ENCODE measurements around the gene HEBP2. TPM values are rescaled to one million over a fixed set of nuclear protein-coding genes. Genes with fewer than 3 reads are reported as not detected.

Gene HEBP2
- total and polyA plus RNA-seq, 2 of the 13 experiments (the other 11 are each of a cell fraction or from before 2014, with no cell fraction given): 16.0 to 72.8 TPM

GRCh38 chr6:138403801-138404665 is at the start of gene HEBP2 (continued):
- TF ChIP-seq ZNF576 (CRISPR knock-in tag; IDR thresholded peaks at IDR 0.05) (peak; percentile 95), NFE2L1 (CRISPR knock-in tag; IDR thresholded peaks at IDR 0.05; ENCODE audit: borderline replicate concordance) (no peak), NFRKB (IDR thresholded peaks at IDR 0.05) (no peak), ZNF512 (CRISPR knock-in tag; IDR thresholded peaks at IDR 0.05) (no peak), GATAD2A (CRISPR knock-in tag; IDR thresholded peaks at IDR 0.05) (peak; percentile 54; the same call in 1 of the 2 replicates), BRD4 (CRISPR knock-in tag; IDR thresholded peaks at IDR 0.05) (peak; percentile 51; the same call in 1 of the 2 replicates), HOXD1 (CRISPR knock-in tag; IDR thresholded peaks at IDR 0.05) (peak; percentile 91), ZNF572 (CRISPR knock-in tag; IDR thresholded peaks at IDR 0.05) (no peak), ZNF547 (CRISPR knock-in tag; IDR thresholded peaks at IDR 0.05) (peak; percentile 70), JUNB (CRISPR knock-in tag; IDR thresholded peaks at IDR 0.05; ENCODE audit: borderline replicate concordance) (no peak), ZNF546 (CRISPR knock-in tag; conservative IDR thresholded peaks at IDR 0.05) (no peak), RBAK (CRISPR knock-in tag; IDR thresholded peaks at IDR 0.05) (no peak), NFKB2 (CRISPR knock-in tag; IDR thresholded peaks at IDR 0.05; ENCODE audit: borderline replicate concordance) (peak; percentile 75; the same call in 1 of the 2 replicates), SUZ12 (IDR thresholded peaks at IDR 0.05; ENCODE audit: low read depth, low read length) (no peak), RXRA (CRISPR knock-in tag; IDR thresholded peaks at IDR 0.05) (peak; percentile 74; the same call in 1 of the 2 replicates), MIXL1 (CRISPR knock-in tag; IDR thresholded peaks at IDR 0.05) (peak; percentile 31; the same call in 1 of the 2 replicates), ELF3 (CRISPR knock-in tag; IDR thresholded peaks at IDR 0.05) (peak; percentile 93), ZNF484 (CRISPR knock-in tag; IDR thresholded peaks at IDR 0.05; ENCODE audit: borderline replicate concordance, low read depth) (no peak), SRSF4 (IDR thresholded peaks at IDR 0.05; ENCODE audit: low read depth, low read length, poor library complexity, severe bottlenecking) (no peak), ZNF746 (CRISPR knock-in tag; IDR thresholded peaks at IDR 0.05) (no peak; the same call in none of the 2 replicates), TIGD3 (CRISPR knock-in tag; IDR thresholded peaks at IDR 0.05; ENCODE audit: borderline replicate concordance) (no peak), ZNF552 (CRISPR knock-in tag; IDR thresholded peaks at IDR 0.05; ENCODE audit: borderline replicate concordance) (peak; percentile 78), CHCHD3 (CRISPR knock-in tag; IDR thresholded peaks at IDR 0.05) (0 out of 2 replicates have a peak, but pooled peaks have one; percentile 13), PHF20 (CRISPR knock-in tag; IDR thresholded peaks at IDR 0.05) (peak; percentile 65), HOXA7 (CRISPR knock-in tag; IDR thresholded peaks at IDR 0.05) (no peak), RBFOX2 (IDR thresholded peaks at IDR 0.05; ENCODE audit: low read depth, low read length) (peak; percentile 88), AHR (CRISPR knock-in tag; IDR thresholded peaks at IDR 0.05) (0 out of 2 replicates have a peak, but pooled peaks have one; percentile 6), PREB (CRISPR knock-in tag; IDR thresholded peaks at IDR 0.05) (no peak)
